ENCODE results near the gene PPM1M. TPM values are rescaled to one million over a fixed set of nuclear protein-coding genes. Genes with fewer than 3 reads are reported as not detected.

Gene PPM1M
- total RNA-seq, 1 experiment from 2014 or later: 8.5 TPM

DNA sequence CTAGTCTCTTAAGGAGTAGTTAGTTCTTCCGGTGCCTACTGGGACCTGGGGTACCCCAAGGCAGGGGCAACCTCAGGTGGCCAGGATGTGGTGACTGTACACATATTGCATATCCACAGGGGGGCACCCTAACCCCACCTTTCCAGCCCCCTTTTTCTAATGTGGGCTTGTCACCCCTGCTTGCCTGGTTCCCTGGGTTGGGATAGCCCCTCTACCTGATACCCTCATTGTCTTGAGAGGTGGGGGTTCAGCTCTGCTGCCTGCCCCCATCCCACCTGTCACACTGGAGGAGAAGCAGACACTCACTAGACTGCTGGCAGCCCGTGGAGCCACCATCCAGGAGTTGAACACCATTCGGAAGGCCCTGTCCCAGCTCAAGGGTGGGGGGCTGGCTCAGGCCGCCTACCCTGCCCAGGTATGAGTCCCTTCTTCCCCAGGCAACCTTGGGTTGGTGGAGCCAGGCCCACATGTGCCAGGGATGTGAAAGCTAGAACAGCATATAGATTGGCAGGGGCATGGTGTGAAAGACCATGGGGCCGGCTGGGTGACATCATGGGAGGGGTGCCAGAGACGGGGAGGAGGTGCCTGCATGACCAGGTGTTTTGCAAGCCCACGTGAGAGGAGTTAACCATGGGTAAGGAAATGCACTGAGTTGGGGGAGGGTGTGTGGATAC lies 46.1 kb downstream of the PPM1M start:
- TF ChIP-seq, protein P1, sequence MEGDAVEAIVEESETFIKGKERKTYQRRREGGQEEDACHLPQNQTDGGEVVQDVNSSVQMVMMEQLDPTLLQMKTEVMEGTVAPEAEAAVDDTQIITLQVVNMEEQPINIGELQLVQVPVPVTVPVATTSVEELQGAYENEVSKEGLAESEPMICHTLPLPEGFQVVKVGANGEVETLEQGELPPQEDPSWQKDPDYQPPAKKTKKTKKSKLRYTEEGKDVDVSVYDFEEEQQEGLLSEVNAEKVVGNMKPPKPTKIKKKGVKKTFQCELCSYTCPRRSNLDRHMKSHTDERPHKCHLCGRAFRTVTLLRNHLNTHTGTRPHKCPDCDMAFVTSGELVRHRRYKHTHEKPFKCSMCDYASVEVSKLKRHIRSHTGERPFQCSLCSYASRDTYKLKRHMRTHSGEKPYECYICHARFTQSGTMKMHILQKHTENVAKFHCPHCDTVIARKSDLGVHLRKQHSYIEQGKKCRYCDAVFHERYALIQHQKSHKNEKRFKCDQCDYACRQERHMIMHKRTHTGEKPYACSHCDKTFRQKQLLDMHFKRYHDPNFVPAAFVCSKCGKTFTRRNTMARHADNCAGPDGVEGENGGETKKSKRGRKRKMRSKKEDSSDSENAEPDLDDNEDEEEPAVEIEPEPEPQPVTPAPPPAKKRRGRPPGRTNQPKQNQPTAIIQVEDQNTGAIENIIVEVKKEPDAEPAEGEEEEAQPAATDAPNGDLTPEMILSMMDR (conservative IDR thresholded peaks at IDR 0.05; ENCODE audit: low read depth, low read length): peak; percentile 87
- TF ChIP-seq EZH2 (IDR thresholded peaks at IDR 0.05; ENCODE audit: low read length, unreplicated experiment) (no peak), EZH2phosphoT487 (IDR thresholded peaks at IDR 0.05; ENCODE audit: borderline replicate concordance, low read length) (no peak)
- ChIA-PET POLR2A (ENCODE audit: unreplicated experiment) (no interaction called here), CTCF (no interaction called here)
- peaks cover 6% of the 10 kb centered on the region for H3K79me2 ChIP-seq (ENCODE audit: low read length)
- intact Hi-C loops (cut with micrococcal nuclease): loop anchor here (1.0 kb wide), 1 partner anchor 48 kb away; no protein-coding TSS in a partner anchor
- H3K4me1 ChIP-seq (ENCODE audit: insufficient read depth, low read length): peaks cover 13% of the 10 kb centered on the region
- H3K27me3 ChIP-seq (ENCODE audit: low read length): no peaks in the 10 kb centered on the region
- H2AFZ ChIP-seq (ENCODE audit: low read length): no peak overlapping the region
- DNase-seq (peak; percentile 45), ATAC-seq (0 out of 2 replicates have a peak, but pooled peaks have one; percentile 9)
- H3K9ac ChIP-seq (ENCODE audit: low read length): no peak overlapping the region
- H3K4me3 ChIP-seq (ENCODE audit: low read length): no peak overlapping the region
- H3K9me2 ChIP-seq (replicated peaks; ENCODE audit: low read length): no peaks in the 10 kb centered on the region
- no peak overlapping the region for H3K27ac ChIP-seq (ENCODE audit: low read length)
- no peak overlapping the region for H3K4me2 ChIP-seq (ENCODE audit: low read length)
- no peaks in the 10 kb centered on the region for H3K9me3 ChIP-seq (ENCODE audit: low read length)
- no peaks in the 10 kb centered on the region for H3F3A ChIP-seq (ENCODE audit: low read length, unreplicated experiment)
- H3K36me3 ChIP-seq (ENCODE audit: low read depth, low read length): no peaks in the 10 kb centered on the region
- BruUV-seq (replicated peaks): no TSS peak
- H4K20me1 ChIP-seq (ENCODE audit: low read length): no peaks in the 10 kb centered on the region

DNA sequence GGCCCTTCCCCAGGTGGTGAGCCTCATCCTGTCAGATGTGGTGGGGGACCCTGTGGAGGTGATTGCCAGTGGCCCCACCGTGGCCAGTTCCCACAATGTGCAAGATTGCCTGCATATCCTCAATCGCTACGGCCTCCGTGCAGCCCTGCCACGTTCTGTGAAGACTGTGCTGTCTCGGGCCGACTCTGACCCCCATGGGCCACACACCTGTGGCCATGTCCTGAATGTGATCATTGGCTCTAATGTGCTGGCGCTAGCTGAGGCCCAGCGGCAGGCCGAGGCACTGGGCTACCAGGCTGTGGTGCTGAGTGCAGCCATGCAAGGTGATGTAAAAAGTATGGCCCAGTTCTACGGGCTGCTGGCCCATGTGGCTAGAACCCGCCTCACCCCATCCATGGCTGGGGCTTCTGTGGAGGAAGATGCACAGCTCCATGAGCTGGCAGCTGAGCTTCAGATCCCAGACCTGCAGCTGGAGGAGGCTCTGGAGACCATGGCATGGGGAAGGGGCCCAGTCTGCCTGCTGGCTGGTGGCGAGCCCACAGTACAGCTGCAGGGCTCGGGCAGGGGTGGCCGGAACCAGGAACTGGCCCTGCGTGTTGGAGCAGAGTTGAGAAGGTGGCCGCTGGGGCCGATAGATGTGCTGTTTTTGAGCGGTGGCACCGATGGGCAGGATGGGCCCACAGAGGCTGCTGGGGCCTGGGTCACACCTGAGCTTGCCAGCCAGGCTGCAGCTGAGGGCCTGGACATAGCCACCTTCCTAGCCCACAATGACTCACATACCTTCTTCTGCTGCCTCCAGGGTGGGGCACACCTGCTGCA lies 46.9 kb downstream of the PPM1M start:
- ATAC-seq: peak; percentile 12; the same call in 1 of the 2 replicates
- ChIA-PET CTCF (interaction anchor here (0.6 kb wide), 1 partner anchor 120 kb away, joined by 3 read pairs; no protein-coding TSS in a partner anchor), POLR2A (ENCODE audit: unreplicated experiment) (no interaction called here)
- no peaks in the 10 kb centered on the region for H3K9me2 ChIP-seq (replicated peaks; ENCODE audit: low read length)
- H3K36me3 ChIP-seq (ENCODE audit: low read depth, low read length): no peaks in the 10 kb centered on the region
- no peak overlapping the region for H3K4me3 ChIP-seq (ENCODE audit: low read length)
- H4K20me1 ChIP-seq (ENCODE audit: low read length): no peaks in the 10 kb centered on the region
- no peak overlapping the region for H3K27ac ChIP-seq (ENCODE audit: low read length)
- TF ChIP-seq EZH2 (IDR thresholded peaks at IDR 0.05; ENCODE audit: low read length, unreplicated experiment) (no peak), EZH2phosphoT487 (IDR thresholded peaks at IDR 0.05; ENCODE audit: borderline replicate concordance, low read length) (no peak)
- TF ChIP-seq, protein P1 (conservative IDR thresholded peaks at IDR 0.05; ENCODE audit: low read depth, low read length): no peak
- no TSS peak for BruUV-seq (replicated peaks)
- no peak overlapping the region for H2AFZ ChIP-seq (ENCODE audit: low read length)
- intact Hi-C loops (cut with micrococcal nuclease): no loop called here
- DNase-seq: peak; percentile 45
- H3K4me1 ChIP-seq (ENCODE audit: insufficient read depth, low read length): peaks cover 8% of the 10 kb centered on the region; the same call in 1 of the 2 replicates
- no peaks in the 10 kb centered on the region for H3K9me3 ChIP-seq (ENCODE audit: low read length)
- no peak overlapping the region for H3K4me2 ChIP-seq (ENCODE audit: low read length)
- no peaks in the 10 kb centered on the region for H3K27me3 ChIP-seq (ENCODE audit: low read length)
- H3F3A ChIP-seq (ENCODE audit: low read length, unreplicated experiment): no peaks in the 10 kb centered on the region
- no peaks in the 10 kb centered on the region for H3K79me2 ChIP-seq (ENCODE audit: low read length)
- no peak overlapping the region for H3K9ac ChIP-seq (ENCODE audit: low read length)
